ENCODE data around the gene LNPEP. TPM values are rescaled to one million over a fixed set of nuclear protein-coding genes. Genes with fewer than 3 reads are reported as not detected.

LNPEP gene
- total RNA-seq, 2 experiments from 2014 or later, result 44.7 to 45.8 TPM

- Mint-ChIP-seq H3K36me3 (peaks cover 9% of the 10 kb centered on the region), H3K9me3 (no peaks in the 10 kb centered on the region), H3K4me1 (ENCODE audit: low read depth) (peaks cover 58% of the 10 kb centered on the region), H3K4me3 (no peak overlapping the region), H3K27ac (no peak overlapping the region), H3K27me3 (no peaks in the 10 kb centered on the region)
- no peak for DNase-seq
- ChIA-PET POLR2A (no interaction called here), CTCF (no interaction called here)
- intact Hi-C loops (cut with micrococcal nuclease), result no loop called here
These were observed 7.9 kb downstream of the LNPEP start for GRCh38 chr5:96943799-96944198.

- H3K27me3 Mint-ChIP-seq, result no peaks in the 10 kb centered on the region
- ChIA-PET POLR2A (no interaction called here), CTCF (interaction anchor here (1.2 to 1.4 kb wide), 3 partner anchors 9 to 76 kb away, joined by 3 to 9 read pairs (median 6); partner anchors contain the start of gene LNPEP)
- H3K4me1 Mint-ChIP-seq (ENCODE audit: low read depth), result peaks cover 58% of the 10 kb centered on the region
- no peak overlapping the region for H3K27ac Mint-ChIP-seq
- peaks cover 4% of the 10 kb centered on the region for H3K9me3 Mint-ChIP-seq
- H3K4me3 Mint-ChIP-seq, result no peak overlapping the region
- H3K36me3 Mint-ChIP-seq, result peaks cover 15% of the 10 kb centered on the region
- no peak for DNase-seq
- intact Hi-C loops (cut with micrococcal nuclease), result no loop called here
These were observed 9.4 kb downstream of the LNPEP start for GRCh38 chr5:96945144-96945897.

- intact Hi-C loops (cut with micrococcal nuclease), result no loop called here
- no peaks in the 10 kb centered on the region for H3K27me3 Mint-ChIP-seq
- DNase-seq, result no peak
- POLR2A ChIA-PET, result no interaction called here
- CTCF ChIA-PET, result interaction anchor here (1.2 kb wide), 1 partner anchor 10 kb away, joined by 6 read pairs; the partner anchor contains the start of gene LNPEP
- peaks cover 51% of the 10 kb centered on the region for H3K4me1 Mint-ChIP-seq (ENCODE audit: low read depth)
- peaks cover 4% of the 10 kb centered on the region for H3K9me3 Mint-ChIP-seq
- no peak overlapping the region for H3K27ac Mint-ChIP-seq
- no peak overlapping the region for H3K4me3 Mint-ChIP-seq
- H3K36me3 Mint-ChIP-seq, result peaks cover 17% of the 10 kb centered on the region
These were observed 10.5 kb downstream of the LNPEP start for GRCh38 chr5:96946381-96946780.

- POLR2A ChIA-PET, result interaction anchor here (0.5 kb wide), 1 partner anchor 112 kb away, joined by 3 read pairs; no protein-coding TSS in a partner anchor
- no peaks in the 10 kb centered on the region for H3K27me3 Mint-ChIP-seq
- CTCF ChIA-PET, result interaction anchor here (0.6 kb wide), 1 partner anchor 15 kb away, joined by 4 read pairs; no protein-coding TSS in a partner anchor
These were observed 16.4 kb downstream of the LNPEP start for GRCh38 chr5:96952118-96952750.

GRCh38 chr5:96952974-96953730 is 17.3 kb downstream of the LNPEP start:
- Mint-ChIP-seq H3K27ac (no peak overlapping the region), H3K4me3 (no peak overlapping the region), H3K36me3 (peaks cover 11% of the 10 kb centered on the region), H3K27me3 (no peaks in the 10 kb centered on the region), H3K9me3 (peaks cover 4% of the 10 kb centered on the region), H3K4me1 (ENCODE audit: low read depth) (peaks cover 65% of the 10 kb centered on the region)
- intact Hi-C loops (cut with micrococcal nuclease), result loop anchor here (1.0 kb wide), 1 partner anchor 8 kb away; no protein-coding TSS in a partner anchor
- ChIA-PET POLR2A (interaction anchor here (0.5 kb wide), 1 partner anchor 111 kb away, joined by 3 read pairs; no protein-coding TSS in a partner anchor), CTCF (no interaction called here)
- DNase-seq, result no peak

More at GRCh38 chr5:96952118-96952750, 16.4 kb downstream of the LNPEP start:
- peaks cover 4% of the 10 kb centered on the region for H3K9me3 Mint-ChIP-seq
- no peak for DNase-seq
- peak overlapping the region; percentile 10 for H3K27ac Mint-ChIP-seq
- H3K4me3 Mint-ChIP-seq, result no peak overlapping the region
- peaks cover 11% of the 10 kb centered on the region for H3K36me3 Mint-ChIP-seq
- H3K4me1 Mint-ChIP-seq (ENCODE audit: low read depth), result peaks cover 60% of the 10 kb centered on the region
- intact Hi-C loops (cut with micrococcal nuclease), result no loop called here

GRCh38 chr5:96957254-96958049 is 21.6 kb downstream of the LNPEP start:
- POLR2A ChIA-PET, result interaction anchor here (0.7 to 1.9 kb wide), 6 partner anchors 15 to 84 kb away, joined by 3 to 9 read pairs (median 4); partner anchors contain the start of genes ERAP2 and LNPEP
- peak overlapping the region; percentile 74 for H3K27ac Mint-ChIP-seq
- H3K27me3 Mint-ChIP-seq, result no peaks in the 10 kb centered on the region
- H3K4me1 Mint-ChIP-seq (ENCODE audit: low read depth), result peaks cover 79% of the 10 kb centered on the region
- intact Hi-C loops (cut with micrococcal nuclease), result loop anchor here (1.0 kb wide), 5 partner anchors 21 to 138 kb away; partner anchors contain the start of gene LNPEP
- peak overlapping the region; percentile 61 for H3K4me3 Mint-ChIP-seq
- peak; percentile 72 for DNase-seq
- H3K9me3 Mint-ChIP-seq, result no peaks in the 10 kb centered on the region
- H3K36me3 Mint-ChIP-seq, result peaks cover 5% of the 10 kb centered on the region
- CTCF ChIA-PET, result interaction anchor here (0.9 to 1.7 kb wide), 4 partner anchors 9 to 204 kb away, joined by 4 to 7 read pairs (median 4); no protein-coding TSS in a partner anchor

- peaks cover 78% of the 10 kb centered on the region for H3K4me1 Mint-ChIP-seq (ENCODE audit: low read depth)
- peaks cover 5% of the 10 kb centered on the region for H3K36me3 Mint-ChIP-seq
- POLR2A ChIA-PET, result no interaction called here
- no peaks in the 10 kb centered on the region for H3K27me3 Mint-ChIP-seq
- no peaks in the 10 kb centered on the region for H3K9me3 Mint-ChIP-seq
- no peak for DNase-seq
- H3K4me3 Mint-ChIP-seq, result peak overlapping the region; percentile 32
- intact Hi-C loops (cut with micrococcal nuclease), result no loop called here
- H3K27ac Mint-ChIP-seq, result no peak overlapping the region
- CTCF ChIA-PET, result no interaction called here
These were observed 23.1 kb downstream of the LNPEP start for GRCh38 chr5:96958977-96959376.

- peaks cover 82% of the 10 kb centered on the region for H3K4me1 Mint-ChIP-seq (ENCODE audit: low read depth)
- CTCF ChIA-PET, result interaction anchor here (0.7 to 1.6 kb wide), 3 partner anchors 19 to 92 kb away, joined by 3 to 4 read pairs (median 3); no protein-coding TSS in a partner anchor
- intact Hi-C loops (cut with micrococcal nuclease), result loop anchor here (1.0 to 5.0 kb wide), 4 partner anchors 8 to 299 kb away; partner anchors contain the start of genes CAST and ERAP1
These were observed 25.2 kb downstream of the LNPEP start for GRCh38 chr5:96961053-96961452.

GRCh38 chr5:96962540-96962991 is 26.7 kb downstream of the LNPEP start:
- no peaks in the 10 kb centered on the region for H3K9me3 Mint-ChIP-seq
- peaks cover 12% of the 10 kb centered on the region for H3K36me3 Mint-ChIP-seq
- intact Hi-C loops (cut with micrococcal nuclease), result loop anchor here (2.0 to 5.0 kb wide), 3 partner anchors 16 to 300 kb away; partner anchors contain the start of genes CAST and ERAP1
- H3K27ac Mint-ChIP-seq, result peak overlapping the region; percentile 86
- POLR2A ChIA-PET, result interaction anchor here (0.5 to 1.5 kb wide), 3 partner anchors 16 to 154 kb away, joined by 3 to 6 read pairs (median 4); partner anchors contain the start of genes ERAP1 and LNPEP
- H3K4me1 Mint-ChIP-seq (ENCODE audit: low read depth), result peaks cover 77% of the 10 kb centered on the region
- peak overlapping the region; percentile 59 for H3K4me3 Mint-ChIP-seq
- CTCF ChIA-PET, result interaction anchor here (1.4 kb wide), 2 partner anchors 26 to 94 kb away, joined by 3 to 5 read pairs; partner anchors contain the start of gene LNPEP
- H3K27me3 Mint-ChIP-seq, result no peaks in the 10 kb centered on the region
- DNase-seq, result no peak

More at GRCh38 chr5:96961053-96961452, 25.2 kb downstream of the LNPEP start:
- H3K9me3 Mint-ChIP-seq, result no peaks in the 10 kb centered on the region
- H3K4me3 Mint-ChIP-seq, result no peak overlapping the region
- H3K27ac Mint-ChIP-seq, result peak overlapping the region; percentile 66
- no peak for DNase-seq
- POLR2A ChIA-PET, result interaction anchor here (0.6 to 1.0 kb wide), 4 partner anchors 21 to 92 kb away, joined by 3 to 5 read pairs (median 4); partner anchors contain the start of gene LNPEP
- H3K36me3 Mint-ChIP-seq, result peaks cover 10% of the 10 kb centered on the region
- H3K27me3 Mint-ChIP-seq, result no peaks in the 10 kb centered on the region

GRCh38 chr5:96963267-96963666 is 27.4 kb downstream of the LNPEP start:
- H3K4me1 Mint-ChIP-seq (ENCODE audit: low read depth), result peaks cover 77% of the 10 kb centered on the region
- CTCF ChIA-PET, result interaction anchor here (1.4 kb wide), 2 partner anchors 27 to 94 kb away, joined by 3 to 5 read pairs; partner anchors contain the start of gene LNPEP
- H3K36me3 Mint-ChIP-seq, result peaks cover 12% of the 10 kb centered on the region
- no peaks in the 10 kb centered on the region for H3K27me3 Mint-ChIP-seq
- DNase-seq, result peak; percentile 41
- H3K27ac Mint-ChIP-seq, result peak overlapping the region; percentile 86
- POLR2A ChIA-PET, result interaction anchor here (0.5 to 1.5 kb wide), 2 partner anchors 16 to 155 kb away, joined by 3 to 4 read pairs; partner anchors contain the start of gene ERAP1
- peak overlapping the region; percentile 59 for H3K4me3 Mint-ChIP-seq
- H3K9me3 Mint-ChIP-seq, result no peaks in the 10 kb centered on the region
- intact Hi-C loops (cut with micrococcal nuclease), result loop anchor here (1.0 to 5.0 kb wide), 4 partner anchors 9 to 301 kb away; partner anchors contain the start of genes CAST and ERAP1

All from activated CD4-positive, alpha-beta memory T cell treated with anti-CD3 and anti-CD28 coated beads for 36 hours (primary cell).